ENCODE results near the gene OR7G3.

Gene OR7G3

DNA sequence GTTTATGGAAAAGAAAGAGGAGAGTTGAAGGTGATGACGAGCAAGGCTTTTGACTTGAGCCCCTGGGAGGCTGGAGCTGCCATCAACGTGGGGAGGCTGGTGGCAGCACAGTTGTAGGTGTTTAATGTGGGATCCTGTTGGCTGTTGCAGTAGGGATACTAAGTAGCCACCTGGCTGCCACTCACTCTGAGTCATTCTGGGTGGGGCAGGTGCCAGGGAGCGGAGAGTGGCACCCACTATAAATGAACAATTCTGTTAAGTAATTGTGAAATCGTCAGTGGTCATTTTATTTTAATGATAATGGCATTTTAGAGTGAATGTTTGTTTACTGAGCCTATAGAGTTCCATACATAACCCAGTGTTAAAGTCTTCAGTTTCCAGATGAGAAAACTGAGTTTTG, 23.2 kb upstream of the OR7G3 start:
- no peak for DNase-seq (ENCODE audit: low read depth, low spot score)
- H3K9me3 ChIP-seq (ENCODE audit: control insufficient read depth, insufficient read depth, low read length), result peaks cover 3% of the 10 kb centered on the region
- H3K36me3 ChIP-seq (ENCODE audit: control insufficient read depth, insufficient read depth, low read length), result peaks cover 9% of the 10 kb centered on the region
- WGBS (ENCODE audit: insufficient coverage, insufficient read length), result no CpG with 5 or more reads among the region's 4 CpGs
- no peaks in the 10 kb centered on the region for H3K27me3 ChIP-seq (ENCODE audit: control insufficient read depth, insufficient read depth, low read length)
- no peak overlapping the region for H3K4me3 ChIP-seq (ENCODE audit: low read length)
- H3K27ac ChIP-seq (ENCODE audit: low read length), result no peak overlapping the region
- H3K4me1 ChIP-seq (ENCODE audit: control insufficient read depth, insufficient read depth, low read length), result no peaks in the 10 kb centered on the region

DNA sequence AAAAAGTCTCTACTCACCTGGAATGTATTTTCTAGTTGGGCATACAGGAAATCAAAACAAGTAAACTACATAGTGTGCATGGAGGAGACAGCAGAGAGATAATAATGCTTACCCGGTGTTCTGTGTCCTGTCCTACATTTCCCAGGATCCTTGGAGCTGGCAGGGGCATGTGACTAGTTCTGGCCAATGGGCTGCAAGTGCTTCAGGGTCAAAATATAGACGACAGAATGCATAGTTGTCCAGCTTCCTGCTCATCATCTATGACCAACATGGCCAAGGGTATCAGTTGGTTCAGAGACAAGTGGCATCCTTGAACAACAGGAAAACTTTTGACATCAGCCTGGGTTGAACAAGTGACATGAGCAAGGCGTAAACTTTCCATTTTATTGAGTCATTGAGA, 21.9 kb upstream of the OR7G3 start:
- no CpG with 5 or more reads among the region's 3 CpGs for WGBS (ENCODE audit: insufficient coverage, insufficient read length)
- Histone ChIP-seq H3K9me3 (ENCODE audit: control insufficient read depth, insufficient read depth, low read length) (peaks cover 3% of the 10 kb centered on the region), H3K27me3 (ENCODE audit: control insufficient read depth, insufficient read depth, low read length) (no peaks in the 10 kb centered on the region), H3K27ac (ENCODE audit: low read length) (no peak overlapping the region), H3K36me3 (ENCODE audit: control insufficient read depth, insufficient read depth, low read length) (peaks cover 9% of the 10 kb centered on the region), H3K4me3 (ENCODE audit: low read length) (no peak overlapping the region), H3K4me1 (ENCODE audit: control insufficient read depth, insufficient read depth, low read length) (no peaks in the 10 kb centered on the region)
- DNase-seq (ENCODE audit: low read depth, low spot score), result no peak

DNA sequence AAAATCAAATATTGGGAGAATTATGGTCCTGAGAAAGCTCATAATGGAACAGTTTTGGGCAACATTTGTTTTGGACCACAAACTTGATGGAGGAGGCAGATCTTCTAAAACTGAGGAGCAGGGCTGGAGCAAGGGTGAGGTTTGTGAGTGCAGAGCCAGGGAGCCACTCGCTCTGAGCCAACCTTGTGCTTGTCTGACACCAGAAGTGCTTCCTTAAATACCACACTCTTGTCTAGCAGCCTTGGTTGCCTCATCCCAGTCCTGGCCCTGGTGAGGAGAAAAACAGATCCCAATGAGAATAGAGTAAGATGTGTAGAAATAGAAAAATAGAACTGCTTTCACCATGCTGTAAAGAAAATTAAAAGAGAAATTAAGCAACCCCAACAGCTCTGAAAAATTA, 20.1 kb upstream of the OR7G3 start:
- Histone ChIP-seq H3K9me3 (ENCODE audit: control insufficient read depth, insufficient read depth, low read length) (no peaks in the 10 kb centered on the region), H3K27ac (ENCODE audit: low read length) (no peak overlapping the region), H3K4me3 (ENCODE audit: low read length) (no peak overlapping the region), H3K4me1 (ENCODE audit: control insufficient read depth, insufficient read depth, low read length) (no peaks in the 10 kb centered on the region), H3K27me3 (ENCODE audit: control insufficient read depth, insufficient read depth, low read length) (no peaks in the 10 kb centered on the region), H3K36me3 (ENCODE audit: control insufficient read depth, insufficient read depth, low read length) (peaks cover 6% of the 10 kb centered on the region; the same call in 1 of the 2 replicates)
- no CpG with 5 or more reads among the region's 1 CpG for WGBS (ENCODE audit: insufficient coverage, insufficient read length)
- no peak for DNase-seq (ENCODE audit: low read depth, low spot score)

DNA sequence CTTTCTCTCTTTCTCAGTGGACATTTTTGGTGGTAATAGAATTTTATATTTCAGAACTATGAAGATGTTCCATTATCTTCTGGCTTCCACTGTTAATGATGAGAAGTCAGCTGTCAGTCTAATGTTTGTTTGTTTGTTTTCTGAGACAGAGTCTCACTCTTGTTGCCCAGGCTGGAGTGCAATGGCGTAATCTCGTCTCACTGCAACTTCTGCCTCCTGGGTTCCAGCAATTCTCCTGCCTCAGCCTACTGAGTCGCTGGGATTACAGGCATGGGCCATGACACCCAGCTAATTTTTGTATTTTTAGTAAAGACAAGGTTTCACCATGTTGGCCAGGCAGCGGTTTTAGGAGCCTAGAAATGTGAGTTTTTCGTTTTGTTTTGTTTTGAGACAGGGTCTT, 18.2 kb upstream of the OR7G3 start:
- no peak for DNase-seq (ENCODE audit: low read depth, low spot score)
- WGBS (ENCODE audit: insufficient coverage, insufficient read length), result no CpG with 5 or more reads among the region's 5 CpGs
- Histone ChIP-seq H3K27ac (ENCODE audit: low read length) (no peak overlapping the region), H3K4me3 (ENCODE audit: low read length) (no peak overlapping the region), H3K9me3 (ENCODE audit: control insufficient read depth, insufficient read depth, low read length) (no peaks in the 10 kb centered on the region), H3K36me3 (ENCODE audit: control insufficient read depth, insufficient read depth, low read length) (peaks cover 6% of the 10 kb centered on the region; the same call in 1 of the 2 replicates), H3K4me1 (ENCODE audit: control insufficient read depth, insufficient read depth, low read length) (no peaks in the 10 kb centered on the region), H3K27me3 (ENCODE audit: control insufficient read depth, insufficient read depth, low read length) (no peaks in the 10 kb centered on the region)

DNA sequence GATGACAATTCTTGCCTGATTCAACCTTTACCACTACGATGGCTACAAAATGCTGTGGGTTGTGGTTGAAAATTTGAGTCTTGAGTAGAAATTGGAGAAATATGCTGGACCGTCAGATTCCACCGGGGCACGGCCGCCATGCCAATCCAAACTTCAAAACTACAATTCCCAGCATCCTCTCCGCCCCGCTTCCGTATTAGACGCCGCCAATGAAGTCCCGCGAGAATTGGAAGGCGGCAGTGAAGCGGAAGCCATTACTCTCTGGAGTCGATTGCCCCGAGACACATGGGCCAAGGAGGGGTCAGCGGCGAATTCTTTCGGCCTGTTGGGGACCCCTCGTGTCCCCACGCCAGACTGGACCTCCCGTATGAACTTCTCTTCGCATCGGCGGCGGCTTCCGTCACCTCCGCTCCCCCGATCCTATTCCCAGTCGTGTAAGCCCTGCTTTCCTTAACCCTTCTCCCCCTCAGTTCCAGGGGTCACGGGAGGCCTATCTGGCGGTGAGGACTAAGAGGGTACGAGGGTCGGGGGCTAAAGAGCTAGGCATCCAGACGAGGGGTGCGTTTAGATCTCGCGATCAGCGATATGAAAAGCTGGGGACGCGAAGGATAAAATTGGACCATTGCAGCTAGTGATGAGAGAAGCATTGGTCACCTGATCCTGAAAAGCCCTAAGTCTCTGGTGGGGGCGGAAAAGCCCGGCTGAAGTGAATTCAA, 13.6 kb upstream of the OR7G3 start, which contains the start of gene ZNF317:
ZNF317 (plus strand) TSS at position 239 of the 716 bp plus-strand sequence. CDS start 15,620 bp downstream, outside the sequence.
- peak; percentile 78 for DNase-seq (ENCODE audit: low read depth, low spot score)
- Histone ChIP-seq H3K27me3 (ENCODE audit: control insufficient read depth, insufficient read depth, low read length) (no peaks in the 10 kb centered on the region), H3K36me3 (ENCODE audit: control insufficient read depth, insufficient read depth, low read length) (no peaks in the 10 kb centered on the region), H3K4me3 (ENCODE audit: low read length) (peak within 1 kb of the TSS; percentile 81; the same call in 1 of the 2 replicates), H3K27ac (ENCODE audit: low read length) (no peak within 1 kb of the TSS), H3K4me1 (ENCODE audit: control insufficient read depth, insufficient read depth, low read length) (no peaks in the 10 kb centered on the region), H3K9me3 (ENCODE audit: control insufficient read depth, insufficient read depth, low read length) (no peaks in the 10 kb centered on the region)
- no CpG with 5 or more reads among the region's 43 CpGs for WGBS (ENCODE audit: insufficient coverage, insufficient read length)

DNA sequence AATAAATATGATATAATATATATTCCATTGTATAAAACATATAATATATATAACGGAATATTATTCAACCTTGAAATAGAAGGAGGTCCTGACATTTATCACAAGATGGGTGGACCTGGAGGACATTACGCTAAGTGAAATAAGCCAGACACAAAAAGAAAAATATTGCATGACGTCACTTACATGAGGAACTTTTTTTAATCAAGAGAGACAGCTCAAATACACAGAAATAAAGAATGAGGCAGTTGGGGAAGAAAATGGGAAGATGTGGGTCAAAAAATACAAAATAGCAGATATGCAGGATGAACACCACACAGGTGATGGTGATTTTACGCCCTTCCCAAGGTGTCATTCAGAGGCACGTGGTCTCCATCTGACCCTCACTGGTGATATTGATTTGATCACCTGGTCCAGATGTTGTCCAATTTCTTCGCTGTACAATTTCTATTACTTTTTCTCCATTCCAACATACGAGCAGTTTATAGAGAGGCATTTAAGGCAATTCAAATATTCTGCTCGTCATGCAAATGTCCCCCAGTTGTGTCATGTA, 12.9 kb upstream of the OR7G3 start:
- WGBS (ENCODE audit: insufficient coverage, insufficient read length), result no CpG with 5 or more reads among the region's 8 CpGs

DNA sequence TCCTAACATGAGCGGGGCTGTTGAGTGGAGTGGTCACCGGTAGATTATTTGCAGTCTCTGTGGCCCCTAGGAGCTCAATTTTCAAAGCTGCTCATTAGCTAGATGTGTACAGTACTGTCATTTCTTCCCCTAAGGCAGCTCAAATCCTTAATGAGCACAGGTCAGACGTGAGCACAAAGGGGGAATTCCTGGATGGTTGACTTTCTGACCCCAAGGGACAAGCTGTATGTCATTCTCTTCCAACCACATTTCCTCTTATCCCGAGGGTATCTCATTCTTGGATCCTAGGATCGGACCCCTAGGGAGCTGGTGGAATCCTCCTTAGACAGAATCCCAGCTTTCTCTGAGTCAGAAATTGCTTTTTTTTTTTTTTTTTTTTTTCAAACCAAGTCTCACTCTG, 5.7 kb upstream of the OR7G3 start:
- no peaks in the 10 kb centered on the region for H3K27me3 ChIP-seq (ENCODE audit: control insufficient read depth, insufficient read depth, low read length)
- no peak for DNase-seq (ENCODE audit: low read depth, low spot score)
- H3K4me1 ChIP-seq (ENCODE audit: control insufficient read depth, insufficient read depth, low read length), result no peaks in the 10 kb centered on the region
- no peaks in the 10 kb centered on the region for H3K36me3 ChIP-seq (ENCODE audit: control insufficient read depth, insufficient read depth, low read length)
- WGBS (ENCODE audit: insufficient coverage, insufficient read length), result no CpG with 5 or more reads among the region's 5 CpGs
- no peak overlapping the region for H3K27ac ChIP-seq (ENCODE audit: low read length)
- H3K4me3 ChIP-seq (ENCODE audit: low read length), result no peak overlapping the region
- no peaks in the 10 kb centered on the region for H3K9me3 ChIP-seq (ENCODE audit: control insufficient read depth, insufficient read depth, low read length)

More for the DNA sequence above, 12.9 kb upstream of the OR7G3 start:
- no peak for DNase-seq (ENCODE audit: low read depth, low spot score)
- H3K36me3 ChIP-seq (ENCODE audit: control insufficient read depth, insufficient read depth, low read length), result no peaks in the 10 kb centered on the region
- H3K9me3 ChIP-seq (ENCODE audit: control insufficient read depth, insufficient read depth, low read length), result no peaks in the 10 kb centered on the region
- H3K27ac ChIP-seq (ENCODE audit: low read length), result no peak overlapping the region
- H3K27me3 ChIP-seq (ENCODE audit: control insufficient read depth, insufficient read depth, low read length), result no peaks in the 10 kb centered on the region
- no peaks in the 10 kb centered on the region for H3K4me1 ChIP-seq (ENCODE audit: control insufficient read depth, insufficient read depth, low read length)
- H3K4me3 ChIP-seq (ENCODE audit: low read length), result peak overlapping the region; percentile 81; the same call in 1 of the 2 replicates

DNA sequence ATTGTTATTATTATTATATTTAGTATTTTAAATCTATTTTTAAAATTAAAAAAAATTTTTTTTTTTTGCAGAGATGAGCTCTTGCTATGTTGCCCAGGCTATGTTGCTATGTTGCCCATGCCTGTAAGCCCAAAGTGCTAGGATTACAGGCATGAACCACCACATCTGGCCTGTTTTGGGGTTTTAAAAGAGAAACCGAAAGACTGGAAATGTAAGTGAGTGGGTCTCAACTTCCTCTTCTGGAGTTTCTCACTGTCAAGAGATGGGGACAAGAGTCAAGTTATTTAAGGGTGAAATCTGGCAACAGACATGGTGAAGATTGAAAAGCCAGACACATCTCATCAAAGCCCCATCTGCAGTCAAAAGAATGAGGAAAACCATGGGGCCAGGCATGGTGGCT, 4.2 kb upstream of the OR7G3 start:
- DNase-seq (ENCODE audit: low read depth, low spot score), result no peak
- H3K4me1 ChIP-seq (ENCODE audit: control insufficient read depth, insufficient read depth, low read length), result no peaks in the 10 kb centered on the region
- H3K4me3 ChIP-seq (ENCODE audit: low read length), result no peak overlapping the region
- no peaks in the 10 kb centered on the region for H3K9me3 ChIP-seq (ENCODE audit: control insufficient read depth, insufficient read depth, low read length)
- no peak overlapping the region for H3K27ac ChIP-seq (ENCODE audit: low read length)
- no peaks in the 10 kb centered on the region for H3K27me3 ChIP-seq (ENCODE audit: control insufficient read depth, insufficient read depth, low read length)
- no CpG with 5 or more reads among the region's 1 CpG for WGBS (ENCODE audit: insufficient coverage, insufficient read length)
- no peaks in the 10 kb centered on the region for H3K36me3 ChIP-seq (ENCODE audit: control insufficient read depth, insufficient read depth, low read length)

DNA sequence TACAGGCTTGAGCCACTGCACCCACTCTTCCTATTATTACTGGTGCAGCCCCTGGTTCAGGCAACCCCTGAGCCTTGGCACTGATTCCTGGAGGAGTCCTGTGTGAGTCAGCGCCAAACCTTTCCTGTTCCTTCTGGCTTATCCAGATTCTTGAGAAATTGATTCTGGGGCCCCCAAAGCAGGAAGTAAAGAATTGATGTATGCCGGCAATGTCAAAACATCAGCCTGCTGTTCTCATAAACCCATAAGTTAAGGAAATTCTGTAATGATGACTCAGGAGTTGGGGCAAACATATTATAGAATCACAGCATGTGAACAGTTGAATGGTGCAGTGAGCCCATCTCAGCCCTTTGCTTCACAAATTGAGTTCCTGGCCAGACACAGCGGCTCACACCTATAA, 1.4 kb upstream of the OR7G3 start:
- H3K4me3 ChIP-seq (ENCODE audit: low read length), result no peak overlapping the region
- H3K36me3 ChIP-seq (ENCODE audit: control insufficient read depth, insufficient read depth, low read length), result no peaks in the 10 kb centered on the region
- no CpG with 5 or more reads among the region's 3 CpGs for WGBS (ENCODE audit: insufficient coverage, insufficient read length)
- no peaks in the 10 kb centered on the region for H3K27me3 ChIP-seq (ENCODE audit: control insufficient read depth, insufficient read depth, low read length)
- DNase-seq (ENCODE audit: low read depth, low spot score), result no peak
- no peaks in the 10 kb centered on the region for H3K9me3 ChIP-seq (ENCODE audit: control insufficient read depth, insufficient read depth, low read length)
- H3K4me1 ChIP-seq (ENCODE audit: control insufficient read depth, insufficient read depth, low read length), result no peaks in the 10 kb centered on the region
- H3K27ac ChIP-seq (ENCODE audit: low read length), result no peak overlapping the region

DNA sequence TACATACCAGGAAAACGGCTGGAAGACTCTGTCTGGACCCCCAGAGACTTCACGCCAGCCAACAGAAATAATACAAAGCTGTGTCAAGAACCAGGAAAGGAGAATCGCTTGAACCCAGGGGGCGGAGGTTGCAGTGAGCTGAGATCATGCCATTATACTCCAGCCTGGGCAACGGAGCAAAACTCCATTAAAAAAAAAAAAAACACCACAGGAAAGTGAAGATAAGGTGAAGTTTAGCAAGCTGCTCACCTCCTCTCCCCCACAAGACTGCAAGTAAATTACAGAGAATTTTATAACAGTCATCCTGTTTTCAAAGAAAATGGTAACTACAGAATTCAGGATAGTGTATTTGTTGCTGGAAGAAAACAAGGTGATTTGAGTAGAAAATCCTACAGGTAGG, 10.2 kb downstream of the OR7G3 start:
- H3K9me3 ChIP-seq (ENCODE audit: control insufficient read depth, insufficient read depth, low read length), result no peaks in the 10 kb centered on the region
- H3K4me1 ChIP-seq (ENCODE audit: control insufficient read depth, insufficient read depth, low read length), result no peaks in the 10 kb centered on the region
- no peak overlapping the region for H3K4me3 ChIP-seq (ENCODE audit: low read length)

More for the DNA sequence above, 10.2 kb downstream of the OR7G3 start:
- Histone ChIP-seq H3K27ac (ENCODE audit: low read length) (no peak overlapping the region), H3K36me3 (ENCODE audit: control insufficient read depth, insufficient read depth, low read length) (no peaks in the 10 kb centered on the region), H3K27me3 (ENCODE audit: control insufficient read depth, insufficient read depth, low read length) (no peaks in the 10 kb centered on the region)
- WGBS (ENCODE audit: insufficient coverage, insufficient read length), result no CpG with 5 or more reads among the region's 5 CpGs
- DNase-seq (ENCODE audit: low read depth, low spot score), result no peak
